ENCODE measurements around the gene AP2B1. TPM values are rescaled to one million over a fixed set of nuclear protein-coding genes. Genes with fewer than 3 reads are reported as not detected.
"Not testable (repeated sequence)": the region's sequence is repeated elsewhere in the genome, so short reads cannot be mapped to it uniquely, and the experiment has no call there.

AP2B1 gene
- total and polyA plus RNA-seq, 2 experiments from 2014 or later, result 54.7 to 90.9 TPM

DNA sequence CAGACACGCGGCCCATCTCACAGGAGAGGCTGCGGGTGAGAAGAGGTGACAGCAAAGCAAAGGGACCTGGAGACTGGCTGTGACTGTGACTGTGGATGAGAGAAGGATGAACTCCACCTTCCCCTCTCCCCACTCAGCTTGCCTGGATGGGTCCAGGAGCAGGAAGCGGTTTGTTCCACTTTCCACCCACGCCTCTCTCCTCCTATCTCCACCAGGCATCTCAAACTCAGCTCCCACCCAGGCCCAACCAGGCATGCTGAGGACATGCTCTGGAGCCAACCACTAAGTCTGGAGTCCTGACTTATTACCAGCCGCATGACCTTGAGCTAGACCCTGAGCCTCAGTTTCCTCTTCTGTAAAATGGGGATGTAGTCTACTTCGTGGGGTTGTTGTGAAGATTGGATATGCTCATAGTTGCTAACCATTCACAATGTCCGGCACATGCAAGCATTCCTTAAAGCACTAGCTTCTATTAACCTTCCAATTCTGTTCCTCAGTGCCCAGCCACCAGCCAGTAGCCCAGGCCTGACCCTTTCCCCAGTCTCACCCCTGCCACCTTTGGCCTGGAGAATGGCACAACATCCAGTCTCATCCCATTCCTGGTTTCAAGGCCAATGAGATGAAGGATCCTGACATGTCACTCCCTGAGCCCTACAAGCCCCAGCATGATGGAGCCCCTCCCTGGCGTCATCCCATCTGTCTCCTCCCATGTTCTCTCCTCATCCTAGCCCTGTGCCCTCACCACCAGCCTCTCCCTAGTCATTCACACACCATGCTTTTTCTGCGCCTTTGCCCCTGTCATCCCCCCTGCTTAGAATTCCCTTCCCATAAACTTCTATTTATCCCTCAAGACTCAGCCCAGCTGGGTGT lies 163.6 kb downstream of the AP2B1 start:
- Histone ChIP-seq H3K4me3 (no peak overlapping the region), H3K36me3 (no peaks in the 10 kb centered on the region), H3K27ac (no peak overlapping the region), H3K9me3 (ENCODE audit: low read depth) (no peaks in the 10 kb centered on the region), H3K27me3 (no peaks in the 10 kb centered on the region), H3K4me1 (ENCODE audit: low read depth) (no peaks in the 10 kb centered on the region)
- no peak for DNase-seq (ENCODE audit: low read depth in 1 of 2, low spot score in 1 of 2)
- TF ChIP-seq, protein P1, sequence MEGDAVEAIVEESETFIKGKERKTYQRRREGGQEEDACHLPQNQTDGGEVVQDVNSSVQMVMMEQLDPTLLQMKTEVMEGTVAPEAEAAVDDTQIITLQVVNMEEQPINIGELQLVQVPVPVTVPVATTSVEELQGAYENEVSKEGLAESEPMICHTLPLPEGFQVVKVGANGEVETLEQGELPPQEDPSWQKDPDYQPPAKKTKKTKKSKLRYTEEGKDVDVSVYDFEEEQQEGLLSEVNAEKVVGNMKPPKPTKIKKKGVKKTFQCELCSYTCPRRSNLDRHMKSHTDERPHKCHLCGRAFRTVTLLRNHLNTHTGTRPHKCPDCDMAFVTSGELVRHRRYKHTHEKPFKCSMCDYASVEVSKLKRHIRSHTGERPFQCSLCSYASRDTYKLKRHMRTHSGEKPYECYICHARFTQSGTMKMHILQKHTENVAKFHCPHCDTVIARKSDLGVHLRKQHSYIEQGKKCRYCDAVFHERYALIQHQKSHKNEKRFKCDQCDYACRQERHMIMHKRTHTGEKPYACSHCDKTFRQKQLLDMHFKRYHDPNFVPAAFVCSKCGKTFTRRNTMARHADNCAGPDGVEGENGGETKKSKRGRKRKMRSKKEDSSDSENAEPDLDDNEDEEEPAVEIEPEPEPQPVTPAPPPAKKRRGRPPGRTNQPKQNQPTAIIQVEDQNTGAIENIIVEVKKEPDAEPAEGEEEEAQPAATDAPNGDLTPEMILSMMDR (IDR thresholded peaks at IDR 0.05; ENCODE audit: low read depth, low read length), result no peak

DNA sequence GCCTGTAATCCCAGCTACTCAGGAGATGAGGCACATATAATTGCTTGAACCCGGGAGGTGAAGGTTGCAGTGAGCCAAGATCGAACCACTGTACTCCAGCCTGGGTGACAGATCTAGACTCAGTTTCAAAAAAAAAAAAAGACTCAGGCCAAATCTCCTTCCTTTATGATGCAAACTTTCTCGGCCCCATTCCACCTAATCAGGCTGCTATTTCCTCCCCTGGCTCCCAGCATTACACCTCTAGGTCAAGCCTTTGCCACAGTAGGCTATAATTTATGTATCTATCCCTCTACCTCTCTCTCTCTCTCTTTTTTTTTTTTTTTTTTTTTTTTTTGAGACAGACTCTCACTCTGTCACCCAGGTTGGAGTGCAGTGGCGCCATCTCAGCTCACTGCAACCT lies 164.4 kb downstream of the AP2B1 start:
- DNase-seq (ENCODE audit: low read depth in 1 of 2, low spot score in 1 of 2), result peak in 1 of 2 donors; percentile 76

DNA sequence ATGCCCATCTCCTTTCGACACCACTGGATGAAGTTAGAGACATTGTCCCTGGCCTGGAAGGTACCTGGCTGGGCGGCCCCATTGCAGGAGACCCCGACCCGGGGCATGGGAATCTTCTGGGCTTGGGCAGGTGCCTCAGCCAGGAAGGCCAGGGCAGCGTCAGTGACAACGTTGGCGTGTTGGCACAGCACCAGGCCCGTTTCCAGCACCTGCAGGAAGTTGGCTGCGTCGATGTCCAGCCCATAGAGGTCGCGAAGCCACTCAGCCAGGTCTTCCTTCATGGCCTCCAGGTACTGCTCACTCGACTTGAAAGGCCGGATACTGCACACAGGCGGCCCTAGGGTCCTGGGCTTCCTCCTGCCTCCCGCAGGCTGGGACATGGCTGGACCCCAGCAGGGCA lies 165.3 kb downstream of the AP2B1 start:
- H3K27ac ChIP-seq, result no peak overlapping the region
- H3K9me3 ChIP-seq (ENCODE audit: low read depth), result no peaks in the 10 kb centered on the region
- no peaks in the 10 kb centered on the region for H3K4me1 ChIP-seq (ENCODE audit: low read depth)
- TF ChIP-seq, protein P1 (IDR thresholded peaks at IDR 0.05; ENCODE audit: low read depth, low read length), result no peak
- no peaks in the 10 kb centered on the region for H3K36me3 ChIP-seq
- no peaks in the 10 kb centered on the region for H3K27me3 ChIP-seq
- DNase-seq (ENCODE audit: low read depth in 1 of 2, low spot score in 1 of 2), result no peak
- no peak overlapping the region for H3K4me3 ChIP-seq

More for the DNA sequence above, 164.4 kb downstream of the AP2B1 start:
- H3K27ac ChIP-seq; H3K4me1 ChIP-seq (ENCODE audit: low read depth); H3K36me3 ChIP-seq; H3K27me3 ChIP-seq; H3K9me3 ChIP-seq (ENCODE audit: low read depth); H3K4me3 ChIP-seq: not testable (repeated sequence)

DNA sequence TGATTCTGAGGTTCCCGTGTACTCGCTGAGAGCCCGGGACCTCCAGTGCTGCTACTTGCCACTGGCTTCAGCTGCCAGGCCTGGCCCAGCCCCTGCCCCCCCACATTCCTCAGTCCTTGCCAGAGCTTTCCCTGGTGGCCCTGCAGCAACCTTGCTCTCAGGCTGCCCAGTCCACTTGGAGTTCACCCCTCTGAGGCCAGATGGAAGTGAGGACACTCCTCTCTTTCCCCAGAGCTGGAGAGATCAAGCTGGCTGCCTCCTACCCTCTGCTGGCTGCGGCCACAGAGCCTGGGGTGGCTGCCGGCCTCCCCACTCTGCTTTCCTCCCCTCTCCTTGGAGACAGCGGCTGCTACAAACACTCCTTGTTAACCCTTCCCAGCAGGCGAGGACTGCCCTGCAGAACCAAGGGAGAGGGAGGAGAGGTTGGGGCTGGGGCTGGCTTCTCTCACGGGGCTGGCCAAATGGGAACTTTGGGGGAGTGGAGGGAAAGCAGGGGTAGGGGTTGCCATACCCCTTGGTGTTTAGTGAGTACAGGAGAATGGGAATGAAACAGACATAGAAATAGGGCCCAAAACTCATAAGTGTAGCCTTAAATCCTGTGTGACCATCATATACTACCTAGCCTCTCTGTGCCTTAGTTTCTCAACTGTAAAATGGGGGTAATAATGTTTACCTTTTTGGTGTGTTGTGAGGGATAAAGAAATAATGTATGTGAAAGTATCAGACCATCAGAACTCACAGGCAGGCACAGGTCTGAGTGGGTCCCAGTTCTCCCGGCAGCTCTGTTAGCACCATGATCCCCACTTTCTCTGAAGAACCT lies 166.0 kb downstream of the AP2B1 start, which contains the start of gene GAS2L2:
TSS of gene GAS2L2 (minus strand) at position 295 of the 820 bp plus-strand sequence. CDS start 389 bp downstream, outside the sequence.
- no peaks in the 10 kb centered on the region for H3K9me3 ChIP-seq (ENCODE audit: low read depth)
- TF ChIP-seq, protein P1 (IDR thresholded peaks at IDR 0.05; ENCODE audit: low read depth, low read length), result no peak
- no peak within 1 kb of the TSS for H3K27ac ChIP-seq
- H3K4me3 ChIP-seq, result no peak within 1 kb of the TSS
- no peaks in the 10 kb centered on the region for H3K4me1 ChIP-seq (ENCODE audit: low read depth)
- H3K36me3 ChIP-seq, result no peaks in the 10 kb centered on the region
- H3K27me3 ChIP-seq, result no peaks in the 10 kb centered on the region
- peak; percentile 14 to 34 for DNase-seq (ENCODE audit: low read depth in 1 of 2, low spot score in 1 of 2)

DNA sequence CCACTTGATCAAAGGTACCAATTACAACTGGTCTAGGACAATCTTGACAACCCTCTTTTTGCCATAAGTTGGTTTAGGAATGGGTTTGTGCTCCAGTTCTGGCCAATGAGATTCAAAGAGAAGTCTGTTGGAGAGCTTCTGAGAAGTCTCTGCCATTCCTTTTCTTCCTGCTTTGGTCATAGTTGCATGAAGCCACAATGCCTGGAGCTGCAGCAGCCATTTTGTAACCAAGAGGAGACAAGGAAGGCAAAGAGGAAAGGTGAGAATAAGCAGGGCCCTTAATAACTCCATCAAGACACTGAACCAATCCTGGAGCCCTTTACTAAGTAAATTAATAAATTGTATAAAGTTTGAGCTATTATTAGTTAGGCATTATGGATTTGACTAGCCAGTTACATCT lies 170.1 kb downstream of the AP2B1 start:
- H3K36me3 ChIP-seq, result no peaks in the 10 kb centered on the region
- H3K27ac ChIP-seq, result no peak overlapping the region
- H3K4me3 ChIP-seq, result no peak overlapping the region
- H3K9me3 ChIP-seq (ENCODE audit: low read depth), result no peaks in the 10 kb centered on the region
- no peak for DNase-seq (ENCODE audit: low read depth in 1 of 2, low spot score in 1 of 2)
- no peaks in the 10 kb centered on the region for H3K27me3 ChIP-seq
- TF ChIP-seq, protein P1 (IDR thresholded peaks at IDR 0.05; ENCODE audit: low read depth, low read length), result no peak
- no peaks in the 10 kb centered on the region for H3K4me1 ChIP-seq (ENCODE audit: low read depth)
